ENCODE data around the gene TRIM54.
"Not testable (repeated sequence)": the region's sequence is repeated elsewhere in the genome, so short reads cannot be mapped to it uniquely, and the experiment has no call there.

TRIM54 gene

GRCh38 chr2:27315122-27315521 lies 32.9 kb downstream of the TRIM54 start:
- no peak for FAIRE-seq

GRCh38 chr2:27316655-27317412 lies 34.6 kb downstream of the TRIM54 start:
- no peak for FAIRE-seq

GRCh38 chr2:27319839-27320238 lies 37.6 kb downstream of the TRIM54 start:
- not testable (repeated sequence) for FAIRE-seq

DNA sequence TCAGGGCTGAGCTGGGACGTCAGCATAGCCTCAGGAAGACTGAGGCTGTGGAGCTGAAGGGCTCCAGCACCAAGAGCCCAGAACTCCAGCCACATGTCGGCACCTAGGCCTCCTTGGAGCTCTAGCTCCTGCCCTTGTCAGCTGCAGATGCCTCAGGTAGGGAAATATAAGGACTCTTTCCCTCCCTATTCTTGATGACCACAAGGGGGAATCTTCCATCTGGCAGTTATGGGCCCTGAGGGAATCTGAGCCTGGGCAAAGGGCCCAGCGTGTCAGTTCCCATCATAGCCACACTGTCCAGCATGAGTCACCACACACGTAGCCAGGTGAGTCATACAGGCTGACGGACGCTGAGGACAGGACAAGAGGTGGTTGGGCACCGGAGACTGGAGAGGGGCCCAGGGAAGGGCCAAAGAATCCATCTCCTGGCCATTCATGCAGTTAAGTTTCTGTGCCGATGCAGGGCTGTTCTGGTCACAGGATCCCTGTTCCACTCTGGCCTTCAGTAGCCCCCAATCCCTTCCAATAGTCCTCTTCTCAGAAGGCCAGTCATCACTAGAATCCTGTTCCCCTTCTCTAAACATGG lies 38.8 kb downstream of the TRIM54 start:
- no peak for FAIRE-seq

GRCh38 chr2:27322301-27322765 lies 40.1 kb downstream of the TRIM54 start:
- FAIRE-seq = no peak

- FAIRE-seq = no peak
Measured at GRCh38 chr2:27322766-27323595, 40.8 kb downstream of the TRIM54 start, which contains the start of gene MPV17. TSS of gene MPV17 (minus strand) at chr2:27323097. CDS start at chr2:27322517, 580 bp downstream.

DNA sequence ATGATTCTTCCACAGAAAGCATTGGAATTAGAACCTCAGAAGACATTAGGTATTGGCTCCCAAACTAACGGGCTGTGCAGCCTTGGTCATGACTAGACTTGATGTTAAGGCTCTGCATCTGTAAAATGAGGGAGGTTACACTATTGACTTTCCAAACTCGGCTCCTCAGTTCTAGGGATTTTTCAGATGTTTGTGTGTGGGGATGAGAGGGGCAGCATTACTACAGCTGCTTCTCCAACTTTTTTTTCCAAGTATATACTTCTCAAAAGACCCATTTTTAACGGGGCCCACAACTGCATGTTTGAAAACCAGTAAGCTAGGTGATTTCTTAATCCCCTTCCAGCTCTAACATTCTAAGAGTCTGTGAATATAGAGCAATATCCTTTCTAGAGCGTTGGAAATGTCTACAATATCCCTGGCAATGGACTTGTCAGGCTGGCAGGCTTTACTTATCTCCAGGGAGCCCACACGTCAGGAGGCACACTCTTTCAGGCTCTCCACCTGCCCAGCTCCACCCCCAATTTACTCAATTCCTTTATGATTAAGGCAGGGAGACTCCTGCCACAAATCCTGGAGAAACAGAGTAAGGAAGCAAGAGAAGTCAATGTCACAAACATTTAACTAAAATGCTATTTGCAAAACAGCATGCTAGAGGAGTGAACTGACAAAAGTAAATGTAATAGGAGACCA lies 41.5 kb downstream of the TRIM54 start:
- FAIRE-seq = no peak

DNA sequence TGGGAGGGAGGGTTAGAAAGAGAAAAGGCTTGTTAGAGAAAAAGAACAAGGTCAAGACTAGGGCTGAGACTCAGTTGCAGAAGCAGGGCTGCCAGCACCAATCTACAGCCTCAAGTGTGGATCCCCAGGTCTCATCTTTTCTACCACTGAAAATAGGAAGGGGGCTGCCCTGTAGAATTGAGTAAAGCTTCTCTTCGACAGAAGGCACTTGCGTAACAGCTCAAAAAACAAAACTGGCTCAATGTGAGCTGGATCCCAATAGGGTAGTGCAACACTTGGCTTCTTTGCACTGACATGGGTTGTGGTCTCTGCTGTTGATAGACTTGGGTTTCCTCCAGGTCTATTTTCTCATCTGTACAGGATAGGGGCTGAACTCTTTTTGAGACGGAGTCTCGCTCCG lies 42.5 kb downstream of the TRIM54 start:
- no peak for FAIRE-seq

DNA sequence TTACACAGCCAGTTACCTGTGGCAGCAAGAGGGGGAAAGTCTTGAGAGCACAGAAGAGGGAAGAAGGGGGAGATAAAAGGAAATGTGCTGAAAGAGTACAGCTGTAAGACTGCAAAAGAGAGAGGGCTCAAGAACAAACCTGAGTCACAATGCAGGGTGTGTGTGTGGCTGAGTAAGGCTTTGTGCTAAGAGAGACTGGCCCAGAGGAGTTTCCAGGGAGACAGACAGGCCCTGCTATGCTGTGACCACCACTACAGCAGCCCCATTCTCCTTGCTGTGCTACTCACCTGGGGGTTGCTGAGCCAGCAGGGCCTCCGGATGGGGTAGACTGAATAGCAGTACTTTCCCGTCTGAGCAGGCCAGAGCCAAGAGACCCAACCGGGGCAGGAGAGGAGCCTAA lies 53.1 kb downstream of the TRIM54 start:
- no peak for FAIRE-seq

DNA sequence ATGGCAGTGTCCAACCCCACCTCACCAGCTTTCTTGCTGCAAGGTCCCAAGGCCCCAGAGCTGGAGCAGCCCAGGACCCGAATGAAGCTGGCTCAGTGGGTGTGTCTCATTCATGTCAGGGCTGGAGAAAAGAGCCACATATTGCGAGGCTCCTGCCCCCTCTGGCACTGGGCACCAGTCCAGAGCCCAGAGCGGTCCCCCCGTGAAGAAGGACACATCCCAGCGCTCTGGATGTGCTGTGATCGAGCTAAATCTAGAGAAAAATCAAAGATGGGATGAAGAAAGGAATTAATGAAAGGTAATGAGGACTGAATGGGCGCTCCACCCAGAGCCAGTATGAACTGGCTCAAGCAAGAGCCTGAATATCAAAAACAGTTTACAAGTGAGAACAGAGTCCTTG lies 53.9 kb downstream of the TRIM54 start:
- FAIRE-seq = no peak

GRCh38 chr2:27347641-27348040 lies 65.4 kb downstream of the TRIM54 start:
- no peak for FAIRE-seq

DNA sequence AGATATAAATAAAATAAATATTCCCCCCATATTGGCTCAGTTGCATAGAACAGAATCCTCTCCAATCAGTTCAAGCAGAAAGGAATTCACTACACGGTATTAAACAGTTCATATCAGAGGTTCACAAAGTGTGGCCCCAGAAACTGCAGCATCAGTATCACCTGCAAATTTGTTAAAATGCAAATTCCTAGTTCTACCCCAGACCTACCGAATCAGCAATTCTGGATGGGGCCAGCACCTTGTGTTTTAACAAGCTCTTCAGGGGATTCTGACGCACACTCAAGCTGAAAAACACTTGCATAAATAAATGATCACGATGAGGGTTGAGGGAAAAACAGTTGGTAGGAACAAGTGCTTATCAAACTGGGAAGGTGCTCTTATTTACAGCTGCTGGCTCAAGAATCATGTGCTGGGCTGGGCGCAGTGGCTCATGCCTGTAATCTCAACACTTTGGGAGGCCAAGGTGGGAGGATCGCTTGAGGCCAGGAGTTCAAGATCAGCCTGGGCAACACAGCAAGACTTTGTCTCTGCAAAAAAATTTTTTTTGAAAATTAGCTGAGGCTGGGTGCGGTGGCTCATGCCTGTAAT lies 68.0 kb downstream of the TRIM54 start:
- no peak for FAIRE-seq

DNA sequence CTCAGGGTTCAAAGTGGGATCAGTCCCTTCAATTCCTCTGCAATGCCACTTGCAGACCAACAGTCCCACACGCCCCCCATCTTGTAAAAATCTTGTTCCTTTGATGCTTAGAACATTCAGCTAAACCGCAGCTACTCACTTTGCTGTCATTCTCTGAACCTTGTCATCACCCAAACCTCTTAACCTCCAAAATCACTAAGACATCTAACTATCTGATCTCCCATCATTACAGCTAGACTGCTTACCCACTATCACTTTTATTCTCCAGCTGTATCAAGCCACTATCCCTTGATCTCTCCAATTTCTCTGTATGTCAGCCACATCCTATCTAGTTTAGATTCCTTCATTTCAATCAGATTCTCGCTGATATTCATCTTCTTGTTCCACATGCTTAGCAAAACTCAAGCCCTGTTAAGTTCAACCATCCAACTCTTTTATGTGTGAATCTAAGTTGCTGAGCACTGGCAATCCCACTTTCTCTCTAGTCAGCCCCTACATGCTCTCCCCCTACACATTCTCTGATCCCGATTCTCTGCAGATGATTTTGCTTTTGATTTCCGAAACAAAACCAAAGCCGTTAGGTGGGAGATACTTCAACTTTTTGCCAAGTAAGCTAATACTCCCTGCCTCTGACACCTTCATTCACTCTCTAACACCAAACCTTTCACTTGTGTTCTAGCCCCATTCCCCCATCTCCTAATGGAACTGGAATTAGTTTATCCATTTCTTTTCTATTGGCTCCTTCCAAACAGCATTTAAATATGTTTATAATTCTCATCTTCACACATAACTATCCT lies 69.8 kb downstream of the TRIM54 start:
- no peak for FAIRE-seq

DNA sequence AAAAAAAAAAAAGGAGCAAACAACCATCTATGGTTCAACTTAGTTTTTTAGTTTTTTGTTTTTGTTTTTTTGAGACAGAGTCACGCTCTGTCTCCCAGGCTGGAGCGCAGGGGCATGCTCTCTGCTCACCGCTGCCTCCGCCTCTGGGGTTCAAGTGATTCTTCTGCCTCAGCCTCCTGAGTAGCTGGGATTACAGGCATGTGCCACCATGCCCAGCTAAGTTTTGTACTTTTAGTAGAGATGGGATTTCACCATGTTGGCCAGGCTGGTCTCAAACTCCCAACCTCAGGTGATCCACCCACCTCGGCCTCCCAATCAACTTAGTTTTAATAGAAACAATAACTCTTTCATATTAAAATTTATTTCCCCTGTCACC lies 71.1 kb downstream of the TRIM54 start:
- FAIRE-seq = not testable (repeated sequence)

GRCh38 chr2:27353762-27354596 lies 71.8 kb downstream of the TRIM54 start:
- FAIRE-seq = no peak

- no peak for FAIRE-seq
Measured at GRCh38 chr2:27354597-27354927, 72.3 kb downstream of the TRIM54 start.

- FAIRE-seq = no peak
Measured at GRCh38 chr2:27356056-27356381, 73.8 kb downstream of the TRIM54 start.

DNA sequence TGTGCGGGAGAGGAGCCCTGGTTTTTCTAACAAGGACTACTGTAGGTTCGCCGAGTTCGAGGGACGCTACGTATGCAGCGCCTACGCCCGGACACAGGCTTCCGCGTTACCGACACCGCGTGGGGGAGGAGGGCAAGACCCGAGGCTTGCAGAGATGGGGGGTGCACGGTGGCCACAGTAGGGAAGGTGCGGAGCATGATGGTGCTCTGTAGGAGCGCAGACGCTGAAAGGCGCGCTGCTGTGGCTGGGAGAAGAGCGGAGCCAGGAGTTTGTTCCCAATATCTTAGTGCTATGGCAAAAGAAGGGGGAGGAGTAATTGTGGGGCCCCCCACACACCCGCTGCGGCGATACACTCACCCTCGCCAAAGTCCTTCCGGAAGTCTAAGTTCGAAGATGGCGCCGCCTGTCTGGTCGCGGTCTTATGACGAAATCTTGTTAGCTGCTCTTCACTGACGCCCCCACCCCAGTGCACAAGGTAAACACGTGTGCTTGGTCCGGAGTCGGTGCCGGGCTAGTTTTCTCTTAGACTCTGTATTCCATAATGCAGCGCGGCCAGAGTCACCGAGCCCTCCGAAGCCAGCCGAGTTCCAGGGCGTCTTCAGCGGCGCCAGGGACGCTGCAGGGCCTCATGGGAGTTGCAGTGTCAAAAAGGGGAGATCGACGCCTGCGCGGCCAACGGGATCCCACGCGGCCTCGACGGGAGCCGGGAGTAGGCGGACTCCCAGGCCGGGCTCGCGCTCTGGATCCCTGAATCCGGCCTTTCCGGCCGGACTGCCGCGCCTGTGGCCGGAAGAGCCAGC lies 74.4 kb downstream of the TRIM54 start, which contains the start of gene GTF3C2:
GTF3C2 (minus strand) TSS at position 383 of the 800 bp plus-strand sequence. CDS start 13,210 bp downstream, outside the sequence.
- FAIRE-seq = peak; percentile 21

Data from endometrium (tissue), 2 donors.